A549 (cell line): ENCODE data around the gene TPM1. TPM values are rescaled to one million over a fixed set of nuclear protein-coding genes. Genes with fewer than 3 reads are reported as not detected.

Source experiments
- ATAC-seq, 2 experiments: fragments of 200-7000 bp in 1 of 2; fragments of >200 bp in 1 of 2; cut with Nextera tagmentation in 1 of 2; cut with Tn5 transposase in 1 of 2; 3 replicates each; pipeline versions ENCODE4 v1.8.0 to v1.9.1; 2018 to 2020; ENCODE audit warnings: mild to moderate bottlenecking in 1 of 2, moderate library complexity in 1 of 2
- CTCF ChIA-PET: fragments of 300-600 bp; sonication (Branson Sonifier 250); formaldehyde crosslinking; extraction: SDS; loops from one replicate; lab custom pipeline; 2021; ENCODE audit warnings: antibody characterized with exemption, inconsistent platforms; lab: Yijun Ruan, JAX
- POLR2A ChIA-PET: fragments of 350-600 bp; formaldehyde crosslinking; extraction: SDS; loops from one replicate; lab custom pipeline; 2021; ENCODE audit warnings: antibody characterized with exemption, inconsistent platforms; lab: Yijun Ruan, JAX
- DNase-seq, 2 experiments: peaks; one replicate each; pipeline versions ENCODE4 v3.0.0 to v3.0.0-alpha.2; 2011 to 2016; ENCODE audit warnings: low read depth in 1 of 2, low spot score in 1 of 2
- FAIRE-seq: peaks from 2 replicates; lab custom pipeline; 2011; peaks lifted over from hg19 to GRCh38; lab: Jason Lieb, UNC
- H3K27ac ChIP-seq, 2 experiments: fragments of >200 bp; sonication (Bioruptor Twin); formaldehyde crosslinking; 3 replicates each; pipeline ENCODE4 v1.5.1; 2016 to 2017
- H3K4me1 ChIP-seq: fragments of >200 bp; sonication (Bioruptor Twin); formaldehyde crosslinking; 3 replicates; pipeline ENCODE4 v1.6.1; 2016
- H3K4me2 ChIP-seq: fragments of >200 bp; sonication (Bioruptor Twin); formaldehyde crosslinking; 3 replicates; pipeline ENCODE4 v1.6.1; 2016
- H3K4me3 ChIP-seq: fragments of >200 bp; sonication (Bioruptor Twin); formaldehyde crosslinking; 3 replicates; pipeline ENCODE4 v1.5.1; 2016
- H3K9me3 ChIP-seq: fragments of >200 bp; sonication (Bioruptor Twin); formaldehyde crosslinking; 3 replicates; pipeline ENCODE4 v1.6.1; 2016
- CBX2 ChIP-seq: fragments of 200-600 bp; sonication (generic); IDR thresholded peaks from 2 replicates; pipeline ENCODE4 v1.6.1; 2016; ENCODE audit warnings: low read depth, mild to moderate bottlenecking, borderline replicate concordance
- CBX8 ChIP-seq: fragments of 200-600 bp; sonication (generic); IDR thresholded peaks from 2 replicates; pipeline ENCODE4 v1.6.1; 2016
- EHMT2 ChIP-seq: fragments of 200-600 bp; sonication (generic); IDR thresholded peaks from 2 replicates; pipeline ENCODE4 v1.6.1; 2016; ENCODE audit warnings: antibody characterized with exemption, low read depth, mild to moderate bottlenecking, moderate library complexity
- EP300 ChIP-seq, 2 experiments: fragments of >200 bp; sonication (Bioruptor Twin); formaldehyde crosslinking; IDR thresholded peaks; 2 replicates in 1 of 2; 3 replicates in 1 of 2; pipeline ENCODE4 v1.6.1; 2016 to 2017
- HDAC2 ChIP-seq: fragments of 200-600 bp; sonication (generic); IDR thresholded peaks from 2 replicates; pipeline ENCODE4 v1.6.1; 2016
- HEYL ChIP-seq: fragments of 250-450 bp; sonication (Bioruptor Pico); IDR thresholded peaks from 2 replicates; pipeline ENCODE4 v1.8.0; 2021; ENCODE audit warnings: mild to moderate bottlenecking, moderate library complexity
- HOXA7 ChIP-seq: fragments of 250-450 bp; sonication (Bioruptor Pico); IDR thresholded peaks from 2 replicates; pipeline ENCODE4 v1.5.0; 2020; ENCODE audit warnings: mild to moderate bottlenecking, moderate library complexity
- HOXB5 ChIP-seq: fragments of 250-450 bp; sonication (Bioruptor Pico); IDR thresholded peaks from 2 replicates; pipeline ENCODE4 v1.5.0; 2020; ENCODE audit warnings: mild to moderate bottlenecking, moderate library complexity
- MAZ ChIP-seq: fragments of 150-350 bp; IDR thresholded peaks from 2 replicates; pipeline ENCODE4 v1.6.1; 2014; ENCODE audit warnings: antibody characterized with exemption, low read depth, low read length, borderline replicate concordance
- NPAS2 ChIP-seq: fragments of 250-450 bp; sonication (Bioruptor Pico); IDR thresholded peaks from 2 replicates; pipeline ENCODE4 v1.8.0; 2022; ENCODE audit warnings: mild to moderate bottlenecking, moderate library complexity, borderline replicate concordance
- PHF8 ChIP-seq: fragments of 200-600 bp; sonication (generic); IDR thresholded peaks from 2 replicates; pipeline ENCODE4 v1.6.1; 2016; ENCODE audit warnings: low read depth, mild to moderate bottlenecking, antibody characterized with exemption, moderate library complexity, borderline replicate concordance
- RAD21 ChIP-seq, 2 experiments: fragments of >200 bp in 1 of 2; sonication (Bioruptor Twin) in 1 of 2; formaldehyde crosslinking in 1 of 2; IDR thresholded peaks in 1 of 2; conservative IDR thresholded peaks in 1 of 2; 2 replicates in 1 of 2; 3 replicates in 1 of 2; pipeline ENCODE4 v1.6.1; 2012 to 2018; ENCODE audit warnings: inconsistent platforms in 1 of 2
- RCOR1 ChIP-seq: fragments of 150-350 bp; IDR thresholded peaks from 2 replicates; pipeline ENCODE4 v1.6.1; 2014; ENCODE audit warnings: antibody characterized with exemption, low read length, low read depth
- RFX5 ChIP-seq: fragments of 450-650 bp; IDR thresholded peaks from 2 replicates; pipeline ENCODE4 v1.7.1; 2014; ENCODE audit warnings: antibody characterized with exemption, mild to moderate bottlenecking, moderate library complexity
- USF2 ChIP-seq: fragments of 450-650 bp; IDR thresholded peaks from 2 replicates; pipeline ENCODE4 v1.6.1; 2014; ENCODE audit warnings: antibody characterized with exemption
- WGBS: methylation state at CpG from one replicate; pipeline ENCODE4 v1.1.6; 2017; ENCODE audit errors: missing lambda C conversion rate; 5-methylcytosine and 5-hydroxymethylcytosine counted together
- polyA plus RNA-seq, 4 experiments: library from polyadenylated mRNA; depleted of rRNA in 3 of 4; stranded (reverse); fragments of >200 nt; fragmentation: RNase III in 1 of 4; extraction: RNeasy Plus Mini Kit Qiagen cat#74134 plus additional on column Dnase treatment in 1 of 4; gene quantifications; 2 replicates in 3 of 4; 3 replicates in 1 of 4; pipeline ENCODE4 v1.2.3, GENCODE V29; 2011 to 2017
- TF ChIP-seq, protein P1 (sequence below): IDR thresholded peaks from 2 replicates; pipeline ENCODE4 v1.6.1; 2012
- TF ChIP-seq, protein P2 (sequence below): fragments of >200 bp; sonication (Bioruptor Twin); formaldehyde crosslinking; IDR thresholded peaks from 2 replicates; pipeline ENCODE4 v1.6.1; 2016
- TF ChIP-seq, protein P3 (sequence below): fragments of 150-350 bp; IDR thresholded peaks from 2 replicates; pipeline ENCODE4 v1.6.1; 2014; ENCODE audit warnings: low read depth, mild to moderate bottlenecking, low read length
- TF ChIP-seq, protein P4 (sequence below): fragments of >200 bp; sonication (Bioruptor Twin); formaldehyde crosslinking; IDR thresholded peaks from 3 replicates; pipeline ENCODE4 v1.6.1; 2016

TPM1 gene
- polyA plus RNA-seq, 2 of the 4 experiments (the other 2 are of a cell fraction), result 894 to 954 TPM

DNA sequence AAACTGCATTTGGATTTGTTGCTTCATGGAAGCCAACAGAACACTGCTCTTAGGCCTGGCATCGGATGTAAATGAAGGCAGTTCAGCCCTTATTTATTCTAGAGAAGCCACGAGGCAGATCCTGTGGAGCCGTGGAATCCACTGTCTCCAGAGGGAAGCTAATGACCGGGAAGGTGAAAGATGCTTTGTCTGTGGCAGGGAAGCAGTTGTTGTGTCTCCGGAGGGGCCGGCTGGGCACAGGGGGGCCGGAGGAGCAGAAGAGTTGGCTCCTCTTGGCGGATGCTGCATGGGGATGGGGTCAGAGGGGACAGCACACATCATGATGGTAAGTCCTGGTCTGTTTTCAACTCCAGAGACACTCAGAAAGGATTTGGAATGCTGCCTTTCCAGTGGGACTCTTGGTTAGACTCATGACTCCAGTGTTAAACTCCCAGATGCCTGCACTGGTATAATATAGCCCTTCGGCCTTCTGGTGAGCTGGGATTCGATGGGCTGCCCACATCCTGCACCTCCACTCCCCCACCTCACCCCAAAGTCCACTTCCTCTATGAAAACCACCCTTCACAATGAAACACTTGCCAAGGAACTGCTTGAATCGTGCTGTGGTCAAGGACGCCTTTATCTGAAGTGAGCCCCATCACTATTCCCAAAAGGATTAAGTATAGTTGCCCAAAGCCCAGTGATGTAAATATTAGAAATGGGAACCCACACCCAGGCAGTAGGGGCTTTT, 33.6 kb downstream of the TPM1 start:
- ATAC-seq (no peak), DNase-seq (no peak), FAIRE-seq (no peak)
- ChIA-PET CTCF (interaction anchor here (36.9 to 50.6 kb wide), 2 partner anchors 3 to 15 kb away, joined by 1136 read pairs; partner anchors contain the start of gene TPM1), POLR2A (no interaction called here)
- Histone ChIP-seq H3K4me1 (peaks cover 49% of the 10 kb centered on the region), H3K4me3 (no peak overlapping the region), H3K4me2 (no peak overlapping the region), H3K27ac (peak overlapping the region in 1 of 2 experiments; percentile 52; a peak in 3 of 6 replicates), H3K9me3 (no peaks in the 10 kb centered on the region)
- WGBS, result 89% methylated on average over 12 of the region's 12 CpGs
- no peak for TF ChIP-seq EHMT2
- TF ChIP-seq RAD21 (conservative IDR thresholded peaks at IDR 0.05 in 1 of 2, IDR thresholded peaks at IDR 0.05 in 1 of 2), result no peak
- no peak for TF ChIP-seq HDAC2
- TF ChIP-seq, protein P1, sequence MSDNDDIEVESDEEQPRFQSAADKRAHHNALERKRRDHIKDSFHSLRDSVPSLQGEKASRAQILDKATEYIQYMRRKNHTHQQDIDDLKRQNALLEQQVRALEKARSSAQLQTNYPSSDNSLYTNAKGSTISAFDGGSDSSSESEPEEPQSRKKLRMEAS, result peak; percentile 17; the same call in 1 of the 2 replicates
- no peak for TF ChIP-seq CBX8
- TF ChIP-seq EP300 (IDR thresholded peaks at IDR 0.05), result no peak
- TF ChIP-seq, protein P2, sequence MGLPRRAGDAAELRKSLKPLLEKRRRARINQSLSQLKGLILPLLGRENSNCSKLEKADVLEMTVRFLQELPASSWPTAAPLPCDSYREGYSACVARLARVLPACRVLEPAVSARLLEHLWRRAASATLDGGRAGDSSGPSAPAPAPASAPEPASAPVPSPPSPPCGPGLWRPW, result no peak

DNA sequence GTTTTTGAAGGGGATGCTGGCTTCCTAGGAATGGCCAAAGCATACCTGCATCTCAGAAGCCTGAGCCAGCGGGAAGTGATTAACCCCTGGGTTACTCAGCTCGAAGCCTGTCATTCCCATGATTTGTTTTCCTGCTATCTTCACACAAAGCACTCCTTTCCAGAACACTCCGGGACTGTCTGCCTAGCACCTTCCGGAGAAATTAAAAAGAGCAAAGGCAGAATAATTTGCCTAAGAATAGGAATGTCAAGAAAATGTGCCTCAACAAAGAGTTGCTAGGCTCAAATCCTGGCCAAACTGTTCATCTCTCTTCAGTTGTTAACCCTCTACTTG, 34.1 kb downstream of the TPM1 start:
- Histone ChIP-seq H3K4me2 (no peak overlapping the region), H3K4me3 (no peak overlapping the region), H3K27ac (peak overlapping the region in 1 of 2 experiments; percentile 52; a peak in 3 of 6 replicates), H3K9me3 (no peaks in the 10 kb centered on the region), H3K4me1 (peaks cover 49% of the 10 kb centered on the region)
- FAIRE-seq (no peak), DNase-seq (no peak), ATAC-seq (no peak)
- ChIA-PET CTCF (interaction anchor here (36.9 to 50.6 kb wide), 2 partner anchors 2 to 16 kb away, joined by 1136 read pairs; partner anchors contain the start of gene TPM1), POLR2A (no interaction called here)
- 88% methylated on average over 4 of the region's 4 CpGs for WGBS
- no peak for TF ChIP-seq HOXA7 (CRISPR knock-in tag)
- TF ChIP-seq, protein P3, sequence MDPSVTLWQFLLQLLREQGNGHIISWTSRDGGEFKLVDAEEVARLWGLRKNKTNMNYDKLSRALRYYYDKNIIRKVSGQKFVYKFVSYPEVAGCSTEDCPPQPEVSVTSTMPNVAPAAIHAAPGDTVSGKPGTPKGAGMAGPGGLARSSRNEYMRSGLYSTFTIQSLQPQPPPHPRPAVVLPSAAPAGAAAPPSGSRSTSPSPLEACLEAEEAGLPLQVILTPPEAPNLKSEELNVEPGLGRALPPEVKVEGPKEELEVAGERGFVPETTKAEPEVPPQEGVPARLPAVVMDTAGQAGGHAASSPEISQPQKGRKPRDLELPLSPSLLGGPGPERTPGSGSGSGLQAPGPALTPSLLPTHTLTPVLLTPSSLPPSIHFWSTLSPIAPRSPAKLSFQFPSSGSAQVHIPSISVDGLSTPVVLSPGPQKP, result no peak
- no peak for TF ChIP-seq HDAC2
- no peak for TF ChIP-seq PHF8
- TF ChIP-seq, all 56 proteins: peak for 0

GRCh38 chr15:63077952-63078351, 35.4 kb downstream of the TPM1 start:
- 80% methylated on average over 6 of the region's 6 CpGs for WGBS
- ChIA-PET CTCF (interaction anchor here (0.7 to 50.6 kb wide), 3 partner anchors 1 to 37 kb away, joined by 4 to 1136 read pairs (median 1136); partner anchors contain the start of gene TPM1), POLR2A (no interaction called here)
- Histone ChIP-seq H3K4me3 (no peak overlapping the region), H3K4me1 (peaks cover 49% of the 10 kb centered on the region), H3K27ac (peak overlapping the region; percentile 3 to 52; a peak in 3 of 6 replicates), H3K4me2 (no peak overlapping the region), H3K9me3 (no peaks in the 10 kb centered on the region)
- DNase-seq (no peak), ATAC-seq (no peak), FAIRE-seq (no peak)
- TF ChIP-seq HOXB5 (CRISPR knock-in tag) (no peak), CBX2 (no peak), MAZ (no peak), RFX5 (no peak), HEYL (CRISPR knock-in tag) (no peak), NPAS2 (CRISPR knock-in tag) (no peak), USF2 (no peak), RCOR1 (no peak)
- TF ChIP-seq, protein P4, sequence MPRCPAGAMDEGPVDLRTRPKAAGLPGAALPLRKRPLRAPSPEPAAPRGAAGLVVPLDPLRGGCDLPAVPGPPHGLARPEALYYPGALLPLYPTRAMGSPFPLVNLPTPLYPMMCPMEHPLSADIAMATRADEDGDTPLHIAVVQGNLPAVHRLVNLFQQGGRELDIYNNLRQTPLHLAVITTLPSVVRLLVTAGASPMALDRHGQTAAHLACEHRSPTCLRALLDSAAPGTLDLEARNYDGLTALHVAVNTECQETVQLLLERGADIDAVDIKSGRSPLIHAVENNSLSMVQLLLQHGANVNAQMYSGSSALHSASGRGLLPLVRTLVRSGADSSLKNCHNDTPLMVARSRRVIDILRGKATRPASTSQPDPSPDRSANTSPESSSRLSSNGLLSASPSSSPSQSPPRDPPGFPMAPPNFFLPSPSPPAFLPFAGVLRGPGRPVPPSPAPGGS, result no peak
